Ovary (tissue), 9 donors: ENCODE results near the gene REEP1. TPM values are rescaled to one million over a fixed set of nuclear protein-coding genes. Genes with fewer than 3 reads are reported as not detected.

Experiments used
- DNase-seq, 5 donors: peaks; one replicate each; pipeline ENCODE4 v3.0.0-alpha.2; 2019 to 2020
- H3K27ac ChIP-seq, 2 donors: fragments of 200-600 bp; one replicate each; pipeline versions ENCODE4 v1.5.1 to v1.8.0; 2019 to 2022
- H3K27me3 ChIP-seq: fragments of 200-600 bp; one replicate; pipeline ENCODE4 v1.8.0; 2022
- H3K36me3 ChIP-seq: fragments of 200-600 bp; sonication (generic); one replicate; pipeline ENCODE4 v1.5.1; 2019
- H3K4me1 ChIP-seq: one replicate; pipeline ENCODE4 v1.8.1; 2013; ENCODE audit warnings: mild to moderate bottlenecking, moderate library complexity; ENCODE audit not compliant: insufficient read depth
- H3K4me3 ChIP-seq: fragments of 200-600 bp; sonication (generic); one replicate; pipeline ENCODE4 v1.5.1; 2017
- H3K9me3 ChIP-seq, 2 donors: fragments of 200-600 bp in 1 of 2; sonication (generic) in 1 of 2; one replicate each; pipeline versions ENCODE4 v1.5.1 to v1.8.1; 2013 to 2019; ENCODE audit warnings: mild to moderate bottlenecking in 1 of 2, moderate library complexity in 1 of 2
- EP300 ChIP-seq: sonication (generic); formaldehyde crosslinking; IDR thresholded peaks from one replicate; pipeline ENCODE4 v1.6.1; 2017; ENCODE audit warnings: antibody characterized with exemption
- POLR2A ChIP-seq: fragments of 450-650 bp; IDR thresholded peaks from one replicate; pipeline ENCODE4 v1.6.1; 2017; ENCODE audit warnings: antibody characterized with exemption, mild to moderate bottlenecking, moderate library complexity
- WGBS, 3 donors: extraction: QIAGEN DNeasy Blood & Tissue Kit in 1 of 3; methylation state at CpG; one replicate each; pipeline versions ENCODE4 v1.1.5 to v1.1.7; 2013 to 2017; 5-methylcytosine and 5-hydroxymethylcytosine counted together
- intact Hi-C, 4 donors: fragments of 100-400 bp; cut with DNase I; formaldehyde crosslinking; loops; one replicate each; pipeline versions ENCODE4 v1.11.0 to v1.15.1; 2022 to 2023
- polyA plus RNA-seq, 2 donors: library from polyadenylated mRNA; stranded (reverse); fragments of 200-250 nt in 1 of 2; fragments of 350-450 nt in 1 of 2; fragmentation: Illumina TruSeq in 1 of 2; extraction: RNeasy Lipid Tissue Mini Kit (QIAGEN cat#74804) in 1 of 2; gene quantifications; one replicate each; pipeline ENCODE4 v1.2.3, GENCODE V29; 2013 to 2014
- total RNA-seq, 7 donors: library from RNA; depleted of rRNA in 2 of 7; stranded (reverse); fragments of >200 nt in 2 of 7; fragmentation: NEBNext Ultra II Directional in 3 of 7; extraction: Animal tissue kit (Norgen Biotek cat#: 25700) in 3 of 7; gene quantifications; one replicate each; pipeline versions ENCODE4 v1.1.0 to v1.2.4, GENCODE V29; 2016 to 2023
- TF ChIP-seq, protein P1 (sequence below), 3 donors: fragments of 450-650 bp in 2 of 3; fragments of 200-600 bp in 1 of 3; IDR thresholded peaks; one replicate each; pipeline versions ENCODE4 v1.5.1 to v1.8.0; 2016 to 2022; ENCODE audit warnings: antibody characterized with exemption in 3 of 3, mild to moderate bottlenecking in 1 of 3
- donor health status: DM: no; HTN: no; CAD: no; lungs with moderate emphysema.
- donor health status: DM: no; HTN: no; CAD: no.
- donor health status: Bipolar disorder and iron deficiency.
- donor health status: DM: yes; HTN: yes; CAD: no.
- donor health status: DM: no; HTN: no; CAD: no.
- donor health status: DM: yes; HTN: yes; CAD: no.

REEP1 gene
- total and polyA plus RNA-seq, 9 donors = 0.58 to 35.7 (median 2.0) TPM

DNA sequence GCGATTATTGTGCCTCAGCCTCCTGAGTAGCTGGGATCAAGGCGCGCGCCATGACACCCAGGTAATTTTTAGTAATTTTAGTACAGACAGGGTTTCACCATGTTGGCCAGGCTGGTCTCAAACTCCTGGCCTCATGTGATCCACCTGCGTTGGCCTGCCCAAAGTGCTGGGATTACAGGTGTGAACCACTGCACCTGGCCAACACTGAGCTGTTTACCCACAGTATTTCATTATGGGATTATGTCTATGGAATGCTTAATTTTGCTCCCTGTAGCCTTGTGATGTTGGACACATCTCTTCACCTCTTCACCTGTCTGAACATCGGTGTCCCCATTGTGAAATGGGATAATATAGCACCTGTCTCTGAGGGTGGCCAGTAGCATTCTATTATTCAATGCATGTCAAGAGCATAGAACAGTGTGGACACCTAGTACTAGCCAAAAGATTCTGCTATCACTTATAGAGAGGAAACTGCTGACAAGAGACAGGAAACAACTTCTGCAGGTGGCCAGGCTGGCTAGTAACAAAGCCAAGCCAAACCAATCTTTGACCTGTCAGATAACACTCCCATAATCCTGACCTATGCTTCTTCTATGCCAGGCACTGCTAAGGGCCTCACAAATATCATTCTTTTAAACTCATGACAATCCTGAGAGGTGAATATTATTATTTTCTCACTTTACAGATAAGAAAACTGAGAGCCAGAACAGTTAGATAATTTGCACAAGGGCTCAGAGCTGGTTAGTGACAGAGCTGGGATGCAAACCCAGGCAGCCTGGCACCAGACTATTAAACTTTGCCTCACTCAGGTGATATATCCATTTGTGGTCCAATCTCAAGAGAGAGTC, 29.4 kb upstream of the REEP1 start:
- no peak for DNase-seq
- intact Hi-C loops = loop anchor here in 1 of 4 donors (10.0 kb wide), 1 partner anchor 142 kb away; no protein-coding TSS in a partner anchor
- TF ChIP-seq EP300 = no peak
- TF ChIP-seq POLR2A = no peak
- TF ChIP-seq, protein P1, sequence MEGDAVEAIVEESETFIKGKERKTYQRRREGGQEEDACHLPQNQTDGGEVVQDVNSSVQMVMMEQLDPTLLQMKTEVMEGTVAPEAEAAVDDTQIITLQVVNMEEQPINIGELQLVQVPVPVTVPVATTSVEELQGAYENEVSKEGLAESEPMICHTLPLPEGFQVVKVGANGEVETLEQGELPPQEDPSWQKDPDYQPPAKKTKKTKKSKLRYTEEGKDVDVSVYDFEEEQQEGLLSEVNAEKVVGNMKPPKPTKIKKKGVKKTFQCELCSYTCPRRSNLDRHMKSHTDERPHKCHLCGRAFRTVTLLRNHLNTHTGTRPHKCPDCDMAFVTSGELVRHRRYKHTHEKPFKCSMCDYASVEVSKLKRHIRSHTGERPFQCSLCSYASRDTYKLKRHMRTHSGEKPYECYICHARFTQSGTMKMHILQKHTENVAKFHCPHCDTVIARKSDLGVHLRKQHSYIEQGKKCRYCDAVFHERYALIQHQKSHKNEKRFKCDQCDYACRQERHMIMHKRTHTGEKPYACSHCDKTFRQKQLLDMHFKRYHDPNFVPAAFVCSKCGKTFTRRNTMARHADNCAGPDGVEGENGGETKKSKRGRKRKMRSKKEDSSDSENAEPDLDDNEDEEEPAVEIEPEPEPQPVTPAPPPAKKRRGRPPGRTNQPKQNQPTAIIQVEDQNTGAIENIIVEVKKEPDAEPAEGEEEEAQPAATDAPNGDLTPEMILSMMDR (IDR thresholded peaks at IDR 0.05) = no peak
- WGBS, 3 donors = 93 to 97% (median 95%) methylated on average over 6 of the region's 6 CpGs
- Histone ChIP-seq H3K4me3 (no peak overlapping the region), H3K27me3 (no peaks in the 10 kb centered on the region), H3K36me3 (no peaks in the 10 kb centered on the region), H3K4me1 (no peaks in the 10 kb centered on the region), H3K9me3 (no peaks in the 10 kb centered on the region), H3K27ac (no peak overlapping the region)

DNA sequence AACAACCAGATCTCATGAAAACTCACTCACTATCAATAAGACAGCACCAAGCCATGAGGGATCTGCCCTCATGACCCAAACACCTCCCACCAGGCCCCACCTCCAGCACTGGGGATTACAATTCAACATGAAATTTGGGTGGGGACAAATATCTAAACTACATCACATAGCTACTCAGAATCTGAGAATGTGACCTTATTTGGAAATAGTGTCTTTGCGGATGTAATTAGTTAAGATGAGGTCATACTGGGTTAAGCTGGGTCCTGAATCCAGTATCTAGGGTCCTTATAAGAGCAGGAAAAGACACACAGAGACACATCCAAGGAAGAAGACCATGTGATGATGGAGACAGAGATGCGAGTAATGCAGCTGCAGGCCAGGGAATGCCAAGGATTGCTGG, 27.5 kb upstream of the REEP1 start:
- TF ChIP-seq POLR2A = no peak
- no peak for TF ChIP-seq EP300
- TF ChIP-seq, protein P1 (IDR thresholded peaks at IDR 0.05) = no peak
- intact Hi-C loops = loop anchor here in 1 of 4 donors (10.0 kb wide), 1 partner anchor 140 kb away; no protein-coding TSS in a partner anchor
- Histone ChIP-seq H3K4me1 (no peaks in the 10 kb centered on the region), H3K36me3 (no peaks in the 10 kb centered on the region), H3K4me3 (no peak overlapping the region), H3K27me3 (no peaks in the 10 kb centered on the region), H3K27ac (no peak overlapping the region), H3K9me3 (no peaks in the 10 kb centered on the region)
- no peak for DNase-seq
- WGBS, 3 donors = 85 to 92% (median 92%) methylated on average over 2 of the region's 2 CpGs

DNA sequence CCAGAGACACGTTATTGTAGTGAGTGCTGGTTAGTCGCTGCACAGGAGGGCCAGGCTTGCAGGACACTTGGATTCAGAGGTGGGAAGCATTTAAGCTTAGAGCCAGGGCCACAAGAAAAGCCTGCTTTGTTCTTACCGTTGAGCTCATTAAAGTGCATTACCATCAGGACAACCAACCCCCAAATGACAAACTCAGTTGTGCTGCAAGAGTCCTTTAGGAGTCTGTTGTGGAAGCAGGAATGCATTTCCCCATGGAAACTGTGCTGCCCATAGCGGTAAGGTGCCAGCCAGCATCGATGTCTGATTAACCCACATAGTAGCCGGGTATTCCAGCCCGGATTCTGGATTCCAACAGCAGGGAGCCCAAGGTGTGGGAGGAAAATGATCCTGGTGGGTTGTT, 23.4 kb upstream of the REEP1 start:
- Histone ChIP-seq H3K36me3 (no peaks in the 10 kb centered on the region), H3K4me3 (no peak overlapping the region), H3K27ac (no peak overlapping the region), H3K4me1 (no peaks in the 10 kb centered on the region), H3K27me3 (no peaks in the 10 kb centered on the region), H3K9me3 (no peaks in the 10 kb centered on the region)
- intact Hi-C loops = loop anchor here in 1 of 4 donors (10.0 kb wide), 1 partner anchor 136 kb away; no protein-coding TSS in a partner anchor
- no peak for DNase-seq
- no peak for TF ChIP-seq EP300
- TF ChIP-seq, protein P1 (IDR thresholded peaks at IDR 0.05) = no peak
- TF ChIP-seq POLR2A = no peak
- WGBS, 3 donors = 38 to 52% (median 49%) methylated on average over 7 of the region's 7 CpGs

DNA sequence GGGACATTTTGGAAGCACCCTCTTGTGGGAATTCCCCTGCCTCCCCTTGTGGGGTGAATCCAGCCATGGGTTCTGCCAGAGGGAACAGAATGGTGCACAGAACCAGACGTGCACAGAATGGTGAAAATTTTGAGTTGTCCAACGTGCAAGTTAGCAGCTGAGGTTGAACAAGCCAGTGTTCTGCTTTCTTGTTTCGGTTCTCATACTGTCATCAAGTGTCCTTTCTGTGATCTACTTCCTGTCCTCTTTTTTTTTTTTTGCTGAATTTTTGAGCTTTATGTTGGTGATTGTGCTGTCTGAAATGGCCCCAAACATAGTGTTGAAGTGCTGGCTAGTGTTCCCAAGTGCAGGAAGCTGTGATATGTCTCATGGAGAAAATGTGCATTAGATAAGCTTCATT, 21.5 kb upstream of the REEP1 start:
- TF ChIP-seq, protein P1 (IDR thresholded peaks at IDR 0.05) = no peak
- TF ChIP-seq POLR2A (no peak), EP300 (no peak)
- DNase-seq = no peak
- Histone ChIP-seq H3K36me3 (no peaks in the 10 kb centered on the region), H3K4me1 (no peaks in the 10 kb centered on the region), H3K27ac (no peak overlapping the region), H3K9me3 (no peaks in the 10 kb centered on the region), H3K4me3 (no peak overlapping the region), H3K27me3 (no peaks in the 10 kb centered on the region)
- intact Hi-C loops = no loop called here
- 72 to 83% (median 81%) methylated on average over 3 of the region's 3 CpGs for WGBS, 3 donors
